Neural cell (in vitro differentiated cells): ENCODE results near the gene SF1. TPM values are rescaled to one million over a fixed set of nuclear protein-coding genes. Genes with fewer than 3 reads are reported as not detected.

Experiments
- polyA plus RNA-seq: library from polyadenylated mRNA; depleted of rRNA; stranded (reverse); fragments of >200 nt; gene quantifications from 2 replicates; pipeline ENCODE4 v1.2.3, GENCODE V29; 2014

SF1 gene
- polyA plus RNA-seq, 1 donor from 2014 or later: 53.2 TPM

Other genes starting within 250 kb of the SF1 start
- gene SLC22A11, start 222.6 kb downstream of the SF1 start, polyA plus RNA-seq: not detected in 2 replicates
- gene SLC22A12, start 187.3 kb downstream of the SF1 start, polyA plus RNA-seq: not detected in 2 replicates
- 68.0 and 99.8 TPM in 2 replicates for gene NRXN2, start 55.3 kb downstream of the SF1 start, polyA plus RNA-seq
- gene RASGRP2, start 34.4 kb downstream of the SF1 start, polyA plus RNA-seq: 4.5 and 13.9 TPM in 2 replicates
- gene PYGM, start 18.6 kb downstream of the SF1 start, polyA plus RNA-seq: 0.14 and 0.43 TPM in 2 replicates
- 12.4 and 13.2 TPM in 2 replicates for gene MAP4K2, start 24.7 kb upstream of the SF1 start, polyA plus RNA-seq
- gene MEN1, start 32.0 kb upstream of the SF1 start, polyA plus RNA-seq: 16.8 and 20.2 TPM in 2 replicates
- 0.26 TPM in 1 of 2 replicates, not detected in the other for gene CDC42BPG, start 66.1 kb upstream of the SF1 start, polyA plus RNA-seq
- gene EHD1, start 100.1 kb upstream of the SF1 start, polyA plus RNA-seq: 26.4 and 34.9 TPM in 2 replicates
- gene ATG2A, start 138.7 kb upstream of the SF1 start, polyA plus RNA-seq: 7.5 and 10.7 TPM in 2 replicates
- gene PPP2R5B, start 146.1 kb upstream of the SF1 start, polyA plus RNA-seq: 76.1 and 86.9 TPM in 2 replicates
- not detected in 2 replicates for gene GPHA2, start 157.4 kb upstream of the SF1 start, polyA plus RNA-seq
- not detected in 2 replicates for gene MAJIN, start 193.6 kb upstream of the SF1 start, polyA plus RNA-seq
- gene BATF2, start 218.4 kb upstream of the SF1 start, polyA plus RNA-seq: not detected in 2 replicates
- gene ARL2, start 235.6 kb upstream of the SF1 start, polyA plus RNA-seq: 158 and 174 TPM in 2 replicates
- 11.2 and 15.3 TPM in 2 replicates for gene SNX15, start 248.9 kb upstream of the SF1 start, polyA plus RNA-seq